Measurements from ENCODE around the gene RENBP. TPM values are rescaled to one million over a fixed set of nuclear protein-coding genes. Genes with fewer than 3 reads are reported as not detected.

Gene RENBP
- total RNA-seq, 1 experiment from 2014 or later, result 7.1 TPM

DNA sequence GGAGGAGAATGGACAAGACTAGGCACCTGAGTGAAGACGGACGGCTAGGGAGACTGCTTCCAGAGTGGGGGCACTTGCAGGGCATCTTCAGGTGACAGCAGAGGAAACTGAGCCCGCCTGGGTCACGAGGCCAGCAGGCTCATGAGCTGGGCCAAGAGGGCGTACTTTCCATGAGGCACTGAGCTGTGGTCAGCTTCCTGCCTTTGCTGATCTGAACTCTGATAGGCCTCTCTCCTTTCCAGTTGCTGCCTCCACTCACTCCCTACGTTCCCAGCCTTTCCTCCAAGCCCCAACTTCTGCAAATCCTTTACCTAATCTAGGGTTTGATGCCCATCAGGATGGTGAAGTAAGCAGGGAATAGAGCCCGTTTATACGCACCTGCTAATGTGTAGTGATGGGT, 57.1 kb downstream of the RENBP start:
- Histone ChIP-seq H3K79me2 (ENCODE audit: insufficient read depth, low read length) (no peaks in the 10 kb centered on the region), H4K5ac (ENCODE audit: insufficient read length, low read depth, low read length) (no peak overlapping the region), H3K27me3 (ENCODE audit: insufficient read depth, low read length) (no peaks in the 10 kb centered on the region), H3K9me3 (ENCODE audit: control insufficient read depth, low read depth, low read length) (peaks cover 18% of the 10 kb centered on the region), H3K14ac (ENCODE audit: insufficient read depth, low read length) (no peak overlapping the region), H2BK5ac (ENCODE audit: insufficient read length, low read length) (no peak overlapping the region), H3K4me1 (ENCODE audit: insufficient read depth, low read length) (no peaks in the 10 kb centered on the region), H4K20me1 (ENCODE audit: control insufficient read depth, insufficient read depth, insufficient read length) (no peaks in the 10 kb centered on the region), H2BK15ac (ENCODE audit: low read depth, low read length) (no peak overlapping the region), H3K23me2 (ENCODE audit: insufficient read length, low read depth, low read length, poor library complexity, severe bottlenecking) (peaks cover 4% of the 10 kb centered on the region), H4K91ac (ENCODE audit: insufficient read length, low read depth, low read length) (no peak overlapping the region), H3K4ac (ENCODE audit: low read depth, low read length) (no peak overlapping the region), H2AFZ (ENCODE audit: low read length) (no peak overlapping the region), H3K9ac (ENCODE audit: extremely low read depth, insufficient read length, low read length) (no peak overlapping the region), H2BK120ac (ENCODE audit: low read depth, low read length, poor library complexity, severe bottlenecking) (no peak overlapping the region), H2BK20ac (ENCODE audit: low read depth, low read length, poor library complexity, severe bottlenecking) (no peak overlapping the region), H3K23ac (ENCODE audit: insufficient read length, low read depth, low read length) (no peak overlapping the region), H3T11ph (ENCODE audit: low read length) (no peak overlapping the region), H4K8ac (replicated peaks; ENCODE audit: insufficient read length, low read depth, low read length) (no peak overlapping the region), H2AK5ac (ENCODE audit: insufficient read length, low read length) (no peak overlapping the region), H3K56ac (ENCODE audit: insufficient read length, low read depth, low read length) (no peak overlapping the region), H3K27ac (ENCODE audit: insufficient read length, low read depth, low read length) (no peak overlapping the region), H3K4me2 (ENCODE audit: insufficient read depth, insufficient read length, low read length) (no peak overlapping the region), H2BK12ac (ENCODE audit: insufficient read length, low read depth, low read length) (no peak overlapping the region), H3K18ac (ENCODE audit: insufficient read length, low read depth, low read length) (no peak overlapping the region), H3K79me1 (ENCODE audit: insufficient read depth, low read depth, low read length, poor library complexity, severe bottlenecking) (no peaks in the 10 kb centered on the region)
- Mint-ChIP-seq H3K27ac (0 out of 7 replicates have a peak overlapping the region, but pooled peaks of 1 of the 3 experiments have one; percentile 70), H3K9me3 (peaks cover 53 to 65% of the 10 kb centered on the region in 2 experiments), H3K4me1 (peaks cover 9 to 23% of the 10 kb centered on the region in 2 experiments), H3K4me3 (no peak overlapping the region; a peak in 1 of 5 replicates), H3K27me3 (ENCODE audit: low read depth) (peaks cover 26% of the 10 kb centered on the region), H3K36me3 (ENCODE audit: insufficient read depth in 1 of 3, low read depth in 3 of 3) (peaks cover 4 to 16% (median 11%) of the 10 kb centered on the region in 3 experiments; a peak in 6 of 7 replicates)
- TF ChIP-seq, protein P1, sequence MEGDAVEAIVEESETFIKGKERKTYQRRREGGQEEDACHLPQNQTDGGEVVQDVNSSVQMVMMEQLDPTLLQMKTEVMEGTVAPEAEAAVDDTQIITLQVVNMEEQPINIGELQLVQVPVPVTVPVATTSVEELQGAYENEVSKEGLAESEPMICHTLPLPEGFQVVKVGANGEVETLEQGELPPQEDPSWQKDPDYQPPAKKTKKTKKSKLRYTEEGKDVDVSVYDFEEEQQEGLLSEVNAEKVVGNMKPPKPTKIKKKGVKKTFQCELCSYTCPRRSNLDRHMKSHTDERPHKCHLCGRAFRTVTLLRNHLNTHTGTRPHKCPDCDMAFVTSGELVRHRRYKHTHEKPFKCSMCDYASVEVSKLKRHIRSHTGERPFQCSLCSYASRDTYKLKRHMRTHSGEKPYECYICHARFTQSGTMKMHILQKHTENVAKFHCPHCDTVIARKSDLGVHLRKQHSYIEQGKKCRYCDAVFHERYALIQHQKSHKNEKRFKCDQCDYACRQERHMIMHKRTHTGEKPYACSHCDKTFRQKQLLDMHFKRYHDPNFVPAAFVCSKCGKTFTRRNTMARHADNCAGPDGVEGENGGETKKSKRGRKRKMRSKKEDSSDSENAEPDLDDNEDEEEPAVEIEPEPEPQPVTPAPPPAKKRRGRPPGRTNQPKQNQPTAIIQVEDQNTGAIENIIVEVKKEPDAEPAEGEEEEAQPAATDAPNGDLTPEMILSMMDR (conservative IDR thresholded peaks at IDR 0.05), result no peak
- no peak for DNase-seq
- whole genome bisulfite sequencing (ENCODE audit: extremely low coverage, insufficient read length, low lambda C conversion rate), result no CpG with 5 or more reads among the region's 8 CpGs
